ENCODE measurements around the gene QPCTL.

- TF ChIP-seq, protein P1, sequence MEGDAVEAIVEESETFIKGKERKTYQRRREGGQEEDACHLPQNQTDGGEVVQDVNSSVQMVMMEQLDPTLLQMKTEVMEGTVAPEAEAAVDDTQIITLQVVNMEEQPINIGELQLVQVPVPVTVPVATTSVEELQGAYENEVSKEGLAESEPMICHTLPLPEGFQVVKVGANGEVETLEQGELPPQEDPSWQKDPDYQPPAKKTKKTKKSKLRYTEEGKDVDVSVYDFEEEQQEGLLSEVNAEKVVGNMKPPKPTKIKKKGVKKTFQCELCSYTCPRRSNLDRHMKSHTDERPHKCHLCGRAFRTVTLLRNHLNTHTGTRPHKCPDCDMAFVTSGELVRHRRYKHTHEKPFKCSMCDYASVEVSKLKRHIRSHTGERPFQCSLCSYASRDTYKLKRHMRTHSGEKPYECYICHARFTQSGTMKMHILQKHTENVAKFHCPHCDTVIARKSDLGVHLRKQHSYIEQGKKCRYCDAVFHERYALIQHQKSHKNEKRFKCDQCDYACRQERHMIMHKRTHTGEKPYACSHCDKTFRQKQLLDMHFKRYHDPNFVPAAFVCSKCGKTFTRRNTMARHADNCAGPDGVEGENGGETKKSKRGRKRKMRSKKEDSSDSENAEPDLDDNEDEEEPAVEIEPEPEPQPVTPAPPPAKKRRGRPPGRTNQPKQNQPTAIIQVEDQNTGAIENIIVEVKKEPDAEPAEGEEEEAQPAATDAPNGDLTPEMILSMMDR (IDR thresholded peaks at IDR 0.05): no peak
- TF ChIP-seq POLR2A (IDR thresholded peaks at IDR 0.05): no peak
These were observed 18.1 kb downstream of the QPCTL start for GRCh38 chr19:45710356-45711130.

Data from thyroid gland (tissue), 4 donors.